NCI-H526 treated with DMSO at 0.1 percent for 48 hours (cell line): ENCODE measurements around the gene DGKZ.
"Not testable (repeated sequence)": the region's sequence is repeated elsewhere in the genome, so short reads cannot be mapped to it uniquely, and the experiment has no call there.

ENCODE experiments used
- DNase-seq: peaks from one replicate; lab custom pipeline; 2025; lab: John Stamatoyannopoulos, UW

DGKZ gene

GRCh38 chr11:46346886-46347636, at the start of gene DGKZ:
Gene DGKZ (plus strand): TSS chr11:46347463. CDS start chr11:46347660, 197 bp downstream.
- peak; percentile 90 for DNase-seq

- DNase-seq, result no peak
Observed at GRCh38 chr11:46298699-46299433, 48.4 kb upstream of the DGKZ start.

- DNase-seq, result no peak
Observed at GRCh38 chr11:46299451-46299961, 47.8 kb upstream of the DGKZ start.

- DNase-seq, result no peak
Observed at GRCh38 chr11:46300270-46300669, 47.0 kb upstream of the DGKZ start.

GRCh38 chr11:46302866-46303265, 44.4 kb upstream of the DGKZ start:
- no peak for DNase-seq

- DNase-seq, result not testable (repeated sequence)
Observed at GRCh38 chr11:46304036-46304435, 43.2 kb upstream of the DGKZ start.

GRCh38 chr11:46304605-46305179, 42.6 kb upstream of the DGKZ start:
- DNase-seq, result no peak

GRCh38 chr11:46305295-46305694, 42.0 kb upstream of the DGKZ start:
- DNase-seq, result no peak

GRCh38 chr11:46306296-46306853, 40.9 kb upstream of the DGKZ start:
- DNase-seq, result no peak

- DNase-seq, result no peak
Observed at GRCh38 chr11:46307369-46307768, 39.9 kb upstream of the DGKZ start.

GRCh38 chr11:46307785-46308341, 39.4 kb upstream of the DGKZ start:
- DNase-seq, result no peak

- DNase-seq, result peak; percentile 35
Observed at GRCh38 chr11:46308631-46309419, 38.4 kb upstream of the DGKZ start.

GRCh38 chr11:46309814-46310259, 37.4 kb upstream of the DGKZ start:
- DNase-seq, result no peak

GRCh38 chr11:46315033-46315738, 32.1 kb upstream of the DGKZ start:
- DNase-seq, result peak; percentile 70

- DNase-seq, result no peak
Observed at GRCh38 chr11:46315783-46316563, 31.3 kb upstream of the DGKZ start.

GRCh38 chr11:46319074-46319453, 28.2 kb upstream of the DGKZ start:
- no peak for DNase-seq

- DNase-seq, result no peak
Observed at GRCh38 chr11:46321757-46322156, 25.5 kb upstream of the DGKZ start.

- DNase-seq, result no peak
Observed at GRCh38 chr11:46322759-46323158, 24.5 kb upstream of the DGKZ start.

GRCh38 chr11:46326813-46327416, 20.3 kb upstream of the DGKZ start:
- no peak for DNase-seq
